Measurements from ENCODE around the gene DOCK2. TPM values are rescaled to one million over a fixed set of nuclear protein-coding genes. Genes with fewer than 3 reads are reported as not detected.

DOCK2 gene
- total and polyA plus RNA-seq, 3 donors from 2014 or later: 6.8 to 8.9 (median 7.3) TPM

DNA sequence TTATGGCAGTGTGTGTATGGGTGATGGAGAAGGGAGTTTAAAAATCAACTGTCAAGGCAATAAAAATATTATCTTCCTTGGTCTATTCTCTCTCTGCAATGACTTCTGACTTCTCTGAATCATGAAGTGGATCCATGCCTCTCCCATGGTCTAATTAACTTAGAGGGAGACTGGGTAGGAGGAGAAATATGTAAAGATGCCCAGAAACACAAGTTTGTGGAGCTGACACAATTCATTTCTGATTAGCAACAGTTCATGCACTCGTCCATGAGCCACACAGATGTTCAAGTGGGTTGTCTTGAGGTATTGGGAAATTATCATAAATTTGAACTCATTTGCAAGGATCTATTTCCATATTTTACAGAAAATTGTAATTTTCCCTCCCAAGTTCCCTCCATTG, 305.1 kb downstream of the DOCK2 start:
- no peak overlapping the region for H3K27ac ChIP-seq
- H3K27me3 ChIP-seq: no peaks in the 10 kb centered on the region
- no peak for DNase-seq
- WGBS, 2 donors: 92 to 95% methylated on average over 1 of the region's 1 CpG
- intact Hi-C loops (cut with DNase I; ENCODE audit: low total_unique reads): no loop called here
- peaks cover 8% of the 10 kb centered on the region for H3K4me1 ChIP-seq
- TF ChIP-seq, protein P1, sequence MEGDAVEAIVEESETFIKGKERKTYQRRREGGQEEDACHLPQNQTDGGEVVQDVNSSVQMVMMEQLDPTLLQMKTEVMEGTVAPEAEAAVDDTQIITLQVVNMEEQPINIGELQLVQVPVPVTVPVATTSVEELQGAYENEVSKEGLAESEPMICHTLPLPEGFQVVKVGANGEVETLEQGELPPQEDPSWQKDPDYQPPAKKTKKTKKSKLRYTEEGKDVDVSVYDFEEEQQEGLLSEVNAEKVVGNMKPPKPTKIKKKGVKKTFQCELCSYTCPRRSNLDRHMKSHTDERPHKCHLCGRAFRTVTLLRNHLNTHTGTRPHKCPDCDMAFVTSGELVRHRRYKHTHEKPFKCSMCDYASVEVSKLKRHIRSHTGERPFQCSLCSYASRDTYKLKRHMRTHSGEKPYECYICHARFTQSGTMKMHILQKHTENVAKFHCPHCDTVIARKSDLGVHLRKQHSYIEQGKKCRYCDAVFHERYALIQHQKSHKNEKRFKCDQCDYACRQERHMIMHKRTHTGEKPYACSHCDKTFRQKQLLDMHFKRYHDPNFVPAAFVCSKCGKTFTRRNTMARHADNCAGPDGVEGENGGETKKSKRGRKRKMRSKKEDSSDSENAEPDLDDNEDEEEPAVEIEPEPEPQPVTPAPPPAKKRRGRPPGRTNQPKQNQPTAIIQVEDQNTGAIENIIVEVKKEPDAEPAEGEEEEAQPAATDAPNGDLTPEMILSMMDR (IDR thresholded peaks at IDR 0.05): no peak
- TF ChIP-seq POLR2A (IDR thresholded peaks at IDR 0.05): no peak
- H3K36me3 ChIP-seq (ENCODE audit: low read depth, missing control alignments): no peaks in the 10 kb centered on the region
- no peaks in the 10 kb centered on the region for H3K9me3 ChIP-seq
- H3K4me3 ChIP-seq: no peak overlapping the region

DNA sequence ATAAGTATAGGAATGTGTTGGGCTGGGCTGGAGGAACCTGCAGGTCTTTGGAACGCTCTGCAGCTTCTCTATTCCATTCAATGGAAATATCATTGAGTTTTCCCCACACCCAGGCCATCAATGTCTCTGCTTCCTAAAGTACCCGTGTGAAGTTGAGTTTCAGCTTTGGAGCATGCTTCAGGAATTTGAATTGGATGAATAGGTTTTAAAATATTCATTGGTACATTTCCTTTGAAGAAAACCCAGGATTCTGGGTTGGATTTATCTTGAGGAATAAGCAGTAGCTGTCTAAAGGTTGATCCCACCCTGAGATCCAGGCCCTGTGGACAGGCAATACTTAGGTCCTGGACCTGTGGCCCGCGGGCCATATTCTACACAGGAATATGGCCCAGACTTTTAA, 306.0 kb downstream of the DOCK2 start:
- TF ChIP-seq, protein P1 (IDR thresholded peaks at IDR 0.05): no peak
- TF ChIP-seq POLR2A (IDR thresholded peaks at IDR 0.05): no peak
- DNase-seq: no peak
- 94 to 95% methylated on average over 4 of the region's 4 CpGs for WGBS, 2 donors
- Histone ChIP-seq H3K36me3 (ENCODE audit: low read depth, missing control alignments) (no peaks in the 10 kb centered on the region), H3K4me1 (peaks cover 8% of the 10 kb centered on the region), H3K4me3 (no peak overlapping the region), H3K27me3 (no peaks in the 10 kb centered on the region), H3K27ac (no peak overlapping the region), H3K9me3 (no peaks in the 10 kb centered on the region)
- intact Hi-C loops (cut with DNase I; ENCODE audit: low total_unique reads): no loop called here

DNA sequence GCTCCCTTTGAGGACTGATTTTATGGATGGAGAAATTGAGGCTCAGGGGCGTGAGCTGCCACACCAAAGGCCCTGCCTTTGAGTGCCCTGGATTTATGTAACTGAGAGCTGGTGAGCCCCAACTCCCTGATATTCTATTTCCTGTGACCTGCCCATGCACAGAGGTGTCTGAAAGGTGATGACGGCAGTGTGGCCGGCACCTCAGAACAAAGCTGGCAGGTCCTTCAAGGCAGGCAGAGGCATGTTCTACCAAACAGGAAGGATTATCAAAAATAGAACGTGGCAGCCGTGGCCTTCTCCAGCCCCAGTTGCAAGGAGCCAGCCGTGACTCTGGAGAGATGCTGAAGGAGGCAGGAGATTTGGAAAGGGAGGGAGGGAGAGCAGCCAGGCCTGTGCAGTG, 307.0 kb downstream of the DOCK2 start:
- H3K36me3 ChIP-seq (ENCODE audit: low read depth, missing control alignments): no peaks in the 10 kb centered on the region
- WGBS, 2 donors: 81 to 85% methylated on average over 3 to 6 of the region's 6 CpGs
- no peak for DNase-seq

DNA sequence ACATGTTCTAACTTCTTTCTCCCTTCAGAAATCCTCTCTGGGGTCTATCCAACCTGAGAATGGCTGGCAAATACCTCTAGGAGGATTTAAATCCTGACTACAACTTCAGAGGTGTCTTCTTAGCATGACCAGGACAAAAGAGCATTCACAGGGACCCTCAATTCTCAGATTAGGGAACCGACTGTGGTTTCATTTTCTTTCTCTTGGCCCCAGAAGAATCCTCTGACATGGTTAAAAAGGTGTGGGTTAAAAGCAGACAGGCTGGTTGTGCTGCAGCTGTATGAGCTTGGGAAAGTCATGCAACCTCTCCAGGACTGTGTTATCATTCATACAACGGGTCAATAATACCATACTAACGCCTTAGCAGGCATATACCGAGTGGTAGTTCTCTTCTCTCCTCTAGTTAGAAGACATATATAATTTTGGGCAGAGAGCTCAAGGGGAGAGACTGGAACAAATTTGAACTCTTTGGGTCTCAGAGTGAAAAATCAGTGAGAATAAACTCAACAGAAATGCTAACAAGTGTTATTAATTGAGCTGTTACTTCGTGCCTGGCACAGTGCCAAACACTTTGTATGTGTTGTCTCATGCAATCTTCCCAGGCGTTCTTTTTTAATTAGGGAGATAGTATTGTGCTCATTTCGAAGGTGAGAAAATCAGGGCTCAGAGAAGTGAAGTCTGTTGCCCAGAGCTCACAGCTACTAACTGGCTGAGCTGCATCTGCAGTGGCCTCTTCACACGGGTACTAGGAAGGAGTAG, 308.0 kb downstream of the DOCK2 start:
- Histone ChIP-seq H3K36me3 (ENCODE audit: low read depth, missing control alignments) (no peaks in the 10 kb centered on the region), H3K9me3 (no peaks in the 10 kb centered on the region), H3K4me3 (no peak overlapping the region), H3K4me1 (peaks cover 8% of the 10 kb centered on the region), H3K27me3 (no peaks in the 10 kb centered on the region), H3K27ac (no peak overlapping the region)
- 57 to 69% methylated on average over 8 of the region's 8 CpGs for WGBS, 2 donors
- intact Hi-C loops (cut with DNase I; ENCODE audit: low total_unique reads): no loop called here
- TF ChIP-seq, protein P1 (IDR thresholded peaks at IDR 0.05): no peak
- no peak for TF ChIP-seq POLR2A (IDR thresholded peaks at IDR 0.05)
- DNase-seq: peak; percentile 23

More for the DNA sequence above, 307.0 kb downstream of the DOCK2 start:
- Histone ChIP-seq H3K27me3 (no peaks in the 10 kb centered on the region), H3K9me3 (no peaks in the 10 kb centered on the region), H3K4me1 (peaks cover 8% of the 10 kb centered on the region), H3K27ac (no peak overlapping the region), H3K4me3 (no peak overlapping the region)
- TF ChIP-seq, protein P1 (IDR thresholded peaks at IDR 0.05): no peak
- no peak for TF ChIP-seq POLR2A (IDR thresholded peaks at IDR 0.05)
- intact Hi-C loops (cut with DNase I; ENCODE audit: low total_unique reads): no loop called here

DNA sequence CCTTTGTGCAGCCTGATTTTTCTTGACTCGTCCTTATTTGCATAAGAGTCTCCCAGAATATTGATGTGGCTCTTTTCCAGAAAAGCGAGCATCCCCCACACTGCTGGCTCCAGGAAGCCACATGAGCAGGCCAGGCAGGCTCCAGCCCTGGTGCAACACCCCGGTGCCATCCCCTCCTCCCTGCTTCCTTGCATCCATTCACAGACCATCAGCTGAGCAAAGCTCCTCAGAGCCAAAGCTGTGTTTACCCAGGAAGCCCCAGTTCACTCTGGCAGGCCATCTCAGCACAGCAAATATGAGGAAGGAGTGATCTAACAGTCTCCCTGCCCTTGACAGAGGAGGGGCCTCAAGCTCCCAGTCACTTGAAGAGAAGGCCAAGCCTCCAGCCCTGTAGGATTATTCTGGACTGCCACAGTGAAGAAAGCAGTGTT, 308.8 kb downstream of the DOCK2 start:
- 22 to 41% methylated on average over 3 of the region's 3 CpGs for WGBS, 2 donors
- H3K36me3 ChIP-seq (ENCODE audit: low read depth, missing control alignments): no peaks in the 10 kb centered on the region
- intact Hi-C loops (cut with DNase I; ENCODE audit: low total_unique reads): no loop called here
- H3K27me3 ChIP-seq: no peaks in the 10 kb centered on the region
- H3K4me1 ChIP-seq: peaks cover 8% of the 10 kb centered on the region
- no peaks in the 10 kb centered on the region for H3K9me3 ChIP-seq
- DNase-seq: peak; percentile 74
- no peak overlapping the region for H3K4me3 ChIP-seq
- H3K27ac ChIP-seq: peak overlapping the region; percentile 25 to 44
- TF ChIP-seq, protein P1 (IDR thresholded peaks at IDR 0.05): no peak
- TF ChIP-seq POLR2A (IDR thresholded peaks at IDR 0.05): no peak
